Muscle layer of duodenum (tissue), 2 donors: ENCODE data around the gene SEC23IP.
A peak's percentile ranks its signal among the peaks of the same experiment; 100 is the strongest.
"Not testable (repeated sequence)": the region's sequence is repeated elsewhere in the genome, so short reads cannot be mapped to it uniquely, and the experiment has no call there.

Source experiments
- H3K27ac ChIP-seq: one replicate; pipeline ENCODE4 v1.7.0; 2013; ENCODE audit warnings: mild to moderate bottlenecking, low read length
- H3K27me3 ChIP-seq: one replicate; pipeline ENCODE4 v1.7.0; 2013; ENCODE audit warnings: low read depth, mild to moderate bottlenecking, control low read depth, low read length
- H3K36me3 ChIP-seq, 2 donors: one replicate each; pipeline ENCODE4 v1.7.0; 2013; ENCODE audit warnings: low read length in 2 of 2, control low read depth in 1 of 2, mild to moderate bottlenecking in 1 of 2; ENCODE audit not compliant: insufficient read depth in 2 of 2, control insufficient read depth in 1 of 2
- H3K4me1 ChIP-seq, 2 donors: one replicate each; pipeline ENCODE4 v1.7.0; 2013; ENCODE audit warnings: low read length in 2 of 2, mild to moderate bottlenecking in 2 of 2, control low read depth in 1 of 2, moderate library complexity in 1 of 2; ENCODE audit not compliant: insufficient read depth in 2 of 2, control insufficient read depth in 1 of 2
- H3K4me3 ChIP-seq, 2 donors: one replicate each; pipeline ENCODE4 v1.7.0; 2013; ENCODE audit warnings: low read length in 2 of 2, low read depth in 1 of 2, mild to moderate bottlenecking in 1 of 2
- H3K9me3 ChIP-seq, 2 donors: one replicate each; pipeline ENCODE4 v1.7.0; 2013; ENCODE audit warnings: low read length in 2 of 2, control low read depth in 1 of 2, mild to moderate bottlenecking in 1 of 2; ENCODE audit not compliant: control insufficient read depth in 1 of 2
- donor health status: healthy.

The SEC23IP gene

DNA sequence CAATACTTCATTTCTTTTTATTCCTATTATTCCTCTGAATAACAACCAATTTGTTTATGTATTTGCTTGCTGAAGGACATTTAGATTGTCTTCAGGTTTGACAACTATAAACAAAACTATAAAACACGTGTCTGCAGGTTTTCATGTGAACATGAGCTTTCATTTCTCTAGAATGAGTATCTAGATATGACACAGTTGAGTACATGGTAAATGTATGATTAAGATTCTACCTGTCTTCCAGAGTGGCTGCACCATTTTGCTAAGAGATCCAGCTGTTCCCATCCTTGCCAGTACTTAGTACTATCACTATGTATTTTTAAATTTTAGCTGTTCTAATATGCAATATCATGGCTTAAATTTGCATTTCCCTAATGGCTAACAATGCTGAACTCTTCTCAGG, 30.0 kb upstream of the SEC23IP start:
- Histone ChIP-seq H3K36me3 (no peaks in the 10 kb centered on the region), H3K4me1 (peaks cover 0 to 11% of the 10 kb centered on the region in 2 donors), H3K27ac (no peak overlapping the region), H3K27me3 (no peaks in the 10 kb centered on the region), H3K9me3 (no peaks in the 10 kb centered on the region), H3K4me3 (no peak overlapping the region)

GRCh38 chr10:119863951-119864565, 28.5 kb upstream of the SEC23IP start:
- Histone ChIP-seq H3K4me3 (no peak overlapping the region), H3K27me3 (no peaks in the 10 kb centered on the region), H3K9me3 (no peaks in the 10 kb centered on the region), H3K4me1 (peaks cover 0 to 6% of the 10 kb centered on the region in 2 donors), H3K36me3 (no peaks in the 10 kb centered on the region), H3K27ac (no peak overlapping the region)

GRCh38 chr10:119865699-119866240, 26.8 kb upstream of the SEC23IP start:
- H3K27me3 ChIP-seq = no peaks in the 10 kb centered on the region
- no peak overlapping the region for H3K27ac ChIP-seq
- peaks cover 0 to 10% of the 10 kb centered on the region in 2 donors for H3K4me1 ChIP-seq

GRCh38 chr10:119867317-119867716, 25.2 kb upstream of the SEC23IP start:
- no peaks in the 10 kb centered on the region for H3K36me3 ChIP-seq
- H3K27me3 ChIP-seq = no peaks in the 10 kb centered on the region
- no peaks in the 10 kb centered on the region for H3K9me3 ChIP-seq
- H3K27ac ChIP-seq = no peak overlapping the region
- no peak overlapping the region for H3K4me3 ChIP-seq
- H3K4me1 ChIP-seq = peaks cover 7 to 18% of the 10 kb centered on the region in 2 donors

More at GRCh38 chr10:119865699-119866240, 26.8 kb upstream of the SEC23IP start:
- no peaks in the 10 kb centered on the region for H3K36me3 ChIP-seq
- H3K9me3 ChIP-seq = no peaks in the 10 kb centered on the region
- no peak overlapping the region for H3K4me3 ChIP-seq

- H3K27me3 ChIP-seq, H3K36me3 ChIP-seq, H3K27ac ChIP-seq, H3K9me3 ChIP-seq, H3K4me3 ChIP-seq: not testable (repeated sequence)
- peaks cover 15 to 23% of the 10 kb centered on the region in 2 donors for H3K4me1 ChIP-seq
These were observed 23.1 kb upstream of the SEC23IP start for GRCh38 chr10:119869398-119869797.

DNA sequence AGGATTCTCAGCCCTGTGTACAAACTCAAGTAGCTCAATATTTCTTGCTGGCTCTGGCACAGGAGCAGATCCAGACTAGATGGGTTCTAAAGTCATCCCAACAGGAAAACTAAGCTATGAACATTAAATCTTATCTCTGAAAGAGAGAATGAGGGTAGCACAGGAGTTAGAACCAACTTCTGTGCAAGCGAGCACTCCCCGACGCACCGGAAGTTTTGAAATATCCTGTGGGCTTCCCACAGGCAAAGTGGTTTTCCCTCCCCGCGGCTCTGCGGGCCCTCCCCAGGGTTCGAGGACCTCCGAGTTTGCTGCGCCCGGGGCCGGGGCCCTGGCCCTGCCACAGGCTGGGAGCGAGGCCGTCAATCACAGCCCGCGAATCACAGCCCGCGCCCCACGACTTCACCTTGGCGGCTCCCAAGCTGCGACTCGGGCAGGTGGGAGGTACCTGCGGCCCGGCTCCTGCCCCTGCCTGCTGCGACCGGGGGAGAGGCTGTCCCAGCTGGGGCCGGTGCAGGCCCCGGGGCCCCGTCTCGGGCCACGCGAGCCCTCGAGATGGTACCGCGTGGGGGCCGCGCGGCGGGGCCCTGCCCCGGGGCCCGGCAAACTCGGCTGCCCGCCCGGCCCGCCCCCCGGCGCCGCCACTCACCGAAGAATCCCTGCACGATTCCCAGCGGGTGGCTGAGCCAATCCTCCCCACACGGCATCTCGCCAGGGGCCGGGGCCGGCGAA, 20.5 kb upstream of the SEC23IP start:
- Histone ChIP-seq H3K27me3 (no peaks in the 10 kb centered on the region), H3K4me1 (peaks cover 15 to 23% of the 10 kb centered on the region in 2 donors), H3K4me3 (peak overlapping the region; percentile 80 to 82), H3K36me3 (no peaks in the 10 kb centered on the region), H3K27ac (peak overlapping the region; percentile 57), H3K9me3 (no peaks in the 10 kb centered on the region)

GRCh38 chr10:119872610-119872859, 20.0 kb upstream of the SEC23IP start, which contains the start of gene MCMBP:
MCMBP (minus strand) TSS chr10:119872843; CDS start chr10:119872584, 259 bp downstream.
- peak within 1 kb of the TSS; percentile 90 for H3K27ac ChIP-seq
- no peaks in the 10 kb centered on the region for H3K27me3 ChIP-seq
- no peaks in the 10 kb centered on the region for H3K9me3 ChIP-seq
- H3K4me1 ChIP-seq = peaks cover 15 to 23% of the 10 kb centered on the region in 2 donors
- H3K4me3 ChIP-seq = peak within 1 kb of the TSS; percentile 80 to 92
- H3K36me3 ChIP-seq = no peaks in the 10 kb centered on the region

- Histone ChIP-seq H3K9me3 (no peaks in the 10 kb centered on the region), H3K27me3 (no peaks in the 10 kb centered on the region), H3K27ac (peak overlapping the region; percentile 90), H3K36me3 (no peaks in the 10 kb centered on the region), H3K4me3 (peak overlapping the region; percentile 80 to 92), H3K4me1 (peaks cover 15 to 23% of the 10 kb centered on the region in 2 donors)
These were observed 19.5 kb upstream of the SEC23IP start for GRCh38 chr10:119872860-119873681.

DNA sequence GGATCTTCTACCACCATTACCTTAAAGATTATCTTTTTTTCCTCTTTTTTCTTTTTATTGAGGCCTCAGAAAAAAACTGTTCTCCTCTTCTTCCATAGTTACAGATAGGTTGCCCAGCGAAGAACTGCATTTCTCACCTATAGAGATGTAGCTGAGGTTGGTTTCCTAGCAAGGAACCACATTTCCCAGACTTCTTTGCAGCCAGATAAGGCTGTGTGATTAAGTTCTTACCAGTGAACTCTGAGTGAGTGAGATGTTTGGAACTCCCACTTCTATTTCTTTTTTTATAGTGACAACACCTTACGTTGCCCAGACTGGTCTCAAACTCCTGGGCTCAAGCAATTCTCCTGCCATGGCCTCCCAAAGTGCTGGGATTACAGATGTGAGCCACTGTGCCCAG, 14.0 kb upstream of the SEC23IP start:
- H3K4me1 ChIP-seq = peaks cover 5 to 8% of the 10 kb centered on the region in 2 donors
- H3K9me3 ChIP-seq = no peaks in the 10 kb centered on the region
- H3K36me3 ChIP-seq = no peaks in the 10 kb centered on the region
- H3K4me3 ChIP-seq = no peak overlapping the region
- H3K27me3 ChIP-seq = no peaks in the 10 kb centered on the region
- no peak overlapping the region for H3K27ac ChIP-seq

- H3K27ac ChIP-seq, H3K36me3 ChIP-seq, H3K4me3 ChIP-seq, H3K9me3 ChIP-seq, H3K27me3 ChIP-seq, H3K4me1 ChIP-seq: not testable (repeated sequence)
These were observed 8.5 kb upstream of the SEC23IP start for GRCh38 chr10:119883901-119884611.

GRCh38 chr10:119886070-119886469, 6.5 kb upstream of the SEC23IP start:
- not testable (repeated sequence) for H3K4me1 ChIP-seq, H3K36me3 ChIP-seq, H3K27ac ChIP-seq, H3K27me3 ChIP-seq, H3K9me3 ChIP-seq, H3K4me3 ChIP-seq
